Esophagus muscularis mucosa (tissue), 4 donors: ENCODE data around the gene WDR47.

Experiments used
- CTCF ChIP-seq, 3 experiments: fragments of 200-600 bp in 2 of 3; fragments of 450-650 bp in 1 of 3; sonication (generic) in 2 of 3; IDR thresholded peaks; one replicate each; pipeline ENCODE4 v1.5.1; 2017 to 2019; ENCODE audit warnings: antibody characterized with exemption in 3 of 3, mild to moderate bottlenecking in 2 of 3, moderate library complexity in 1 of 3
- EP300 ChIP-seq: sonication (generic); formaldehyde crosslinking; IDR thresholded peaks from one replicate; pipeline ENCODE4 v1.6.1; 2017; ENCODE audit warnings: antibody characterized with exemption
- POLR2A ChIP-seq: fragments of 450-650 bp; IDR thresholded peaks from one replicate; pipeline ENCODE4 v1.6.1; 2017; ENCODE audit warnings: antibody characterized with exemption, moderate library complexity, mild to moderate bottlenecking, low read depth

GRCh38 chr1:108947871-108948525, 93.9 kb downstream of the WDR47 start:
- TF ChIP-seq CTCF (IDR thresholded peaks at IDR 0.05) (no peak), POLR2A (no peak), EP300 (no peak)
